Measurements from ENCODE around the gene CNOT3.
"Not testable (repeated sequence)": the region's sequence is repeated elsewhere in the genome, so short reads cannot be mapped to it uniquely, and the experiment has no call there.

The CNOT3 gene

GRCh38 chr19:54172471-54173358, 35.2 kb downstream of the CNOT3 start, which contains the start of gene TMC4:
TMC4 (minus strand) TSS chr19:54173160; CDS start chr19:54173117, 43 bp downstream.
- DNase-seq: peak; percentile 85

- no peak for DNase-seq
Measured at GRCh38 chr19:54173359-54173699, 35.8 kb downstream of the CNOT3 start.

- DNase-seq: no peak
Measured at GRCh38 chr19:54173951-54174834, 36.6 kb downstream of the CNOT3 start.

- no peak for DNase-seq
Measured at GRCh38 chr19:54178581-54179261, 41.2 kb downstream of the CNOT3 start.

- DNase-seq: no peak
Measured at GRCh38 chr19:54179262-54179852, 41.8 kb downstream of the CNOT3 start.

- DNase-seq: peak; percentile 66
Measured at GRCh38 chr19:54179921-54180461, 42.4 kb downstream of the CNOT3 start.

GRCh38 chr19:54180691-54181091, 43.1 kb downstream of the CNOT3 start:
- no peak for DNase-seq

- DNase-seq: not testable (repeated sequence)
Measured at GRCh38 chr19:54181894-54182293, 44.3 kb downstream of the CNOT3 start.

- DNase-seq: no peak
Measured at GRCh38 chr19:54183431-54183830, 45.9 kb downstream of the CNOT3 start.

- no peak for DNase-seq
Measured at GRCh38 chr19:54186351-54186750, 48.8 kb downstream of the CNOT3 start.

- DNase-seq: no peak
Measured at GRCh38 chr19:54186934-54187381, 49.4 kb downstream of the CNOT3 start.

GRCh38 chr19:54188215-54188871, 50.8 kb downstream of the CNOT3 start:
- DNase-seq: no peak

GRCh38 chr19:54189145-54189734, 51.7 kb downstream of the CNOT3 start, which contains the start of gene MBOAT7:
MBOAT7 (minus strand) TSS chr19:54189580; CDS start chr19:54188508, 1,072 bp downstream.
- peak; percentile 87 for DNase-seq

GRCh38 chr19:54189735-54190502, 52.4 kb downstream of the CNOT3 start:
- peak; percentile 100 for DNase-seq

GRCh38 chr19:54190503-54191010, 53.0 kb downstream of the CNOT3 start:
- DNase-seq: peak; percentile 99

- peak; percentile 94 for DNase-seq
Measured at GRCh38 chr19:54191011-54191810, 53.6 kb downstream of the CNOT3 start, which contains the start of gene TSEN34. TSEN34 (plus strand) TSS chr19:54191308; CDS start chr19:54191365, 57 bp downstream.

- no peak for DNase-seq
Measured at GRCh38 chr19:54191811-54192453, 54.4 kb downstream of the CNOT3 start.

- no peak for DNase-seq
Measured at GRCh38 chr19:54193011-54193410, 55.4 kb downstream of the CNOT3 start.

- DNase-seq: not testable (repeated sequence)
Measured at GRCh38 chr19:54194463-54194862, 56.9 kb downstream of the CNOT3 start.
